Measurements from ENCODE around the gene PDE6H.

DNA sequence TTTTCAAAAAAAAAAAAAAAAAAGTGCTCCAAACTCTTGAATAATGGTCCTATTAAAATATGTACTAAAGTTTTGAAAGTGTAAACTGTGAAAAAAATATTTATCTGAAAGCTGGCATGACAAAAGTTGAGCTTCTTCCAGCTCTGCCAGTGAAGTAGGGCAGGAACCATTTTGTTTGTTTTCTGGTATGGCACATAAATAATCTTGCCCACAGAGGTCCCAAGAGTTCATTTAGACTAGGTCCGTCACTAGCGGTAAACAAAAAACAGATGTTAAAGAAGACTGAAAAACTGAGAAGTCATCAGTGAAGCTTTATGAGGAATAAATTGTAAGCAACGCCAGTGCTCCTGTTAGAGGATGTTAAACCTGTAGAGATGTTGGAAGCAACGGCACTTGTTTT, 41.5 kb upstream of the PDE6H start:
- TF ChIP-seq, protein P1, sequence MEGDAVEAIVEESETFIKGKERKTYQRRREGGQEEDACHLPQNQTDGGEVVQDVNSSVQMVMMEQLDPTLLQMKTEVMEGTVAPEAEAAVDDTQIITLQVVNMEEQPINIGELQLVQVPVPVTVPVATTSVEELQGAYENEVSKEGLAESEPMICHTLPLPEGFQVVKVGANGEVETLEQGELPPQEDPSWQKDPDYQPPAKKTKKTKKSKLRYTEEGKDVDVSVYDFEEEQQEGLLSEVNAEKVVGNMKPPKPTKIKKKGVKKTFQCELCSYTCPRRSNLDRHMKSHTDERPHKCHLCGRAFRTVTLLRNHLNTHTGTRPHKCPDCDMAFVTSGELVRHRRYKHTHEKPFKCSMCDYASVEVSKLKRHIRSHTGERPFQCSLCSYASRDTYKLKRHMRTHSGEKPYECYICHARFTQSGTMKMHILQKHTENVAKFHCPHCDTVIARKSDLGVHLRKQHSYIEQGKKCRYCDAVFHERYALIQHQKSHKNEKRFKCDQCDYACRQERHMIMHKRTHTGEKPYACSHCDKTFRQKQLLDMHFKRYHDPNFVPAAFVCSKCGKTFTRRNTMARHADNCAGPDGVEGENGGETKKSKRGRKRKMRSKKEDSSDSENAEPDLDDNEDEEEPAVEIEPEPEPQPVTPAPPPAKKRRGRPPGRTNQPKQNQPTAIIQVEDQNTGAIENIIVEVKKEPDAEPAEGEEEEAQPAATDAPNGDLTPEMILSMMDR (IDR thresholded peaks at IDR 0.05) = no peak
- TF ChIP-seq POLR2A (IDR thresholded peaks at IDR 0.05) (no peak), POLR2AphosphoS5 (IDR thresholded peaks at IDR 0.05) (no peak), EP300 (IDR thresholded peaks at IDR 0.05) (no peak)

Data from gastroesophageal sphincter (tissue), 3 donors.